GM19324 (cell line): Measurements from ENCODE around the gene GINS2.

Experiments used
- ATAC-seq: cut with Tn5 transposase; IDR thresholded peaks from one replicate; pipeline ENCODE4 v1.9.1; 2021; ENCODE audit warnings: mild to moderate bottlenecking, moderate library complexity; ENCODE audit not compliant: unreplicated experiment, low FRiP score

GINS2 gene

GRCh38 chr16:85657267-85657650, 31.5 kb downstream of the GINS2 start:
- ATAC-seq, result no peak

- ATAC-seq, result no peak
Measured at GRCh38 chr16:85656351-85657266, 32.1 kb downstream of the GINS2 start.

GRCh38 chr16:85655216-85656129, 33.3 kb downstream of the GINS2 start:
- no peak for ATAC-seq

GRCh38 chr16:85654251-85655095, 34.3 kb downstream of the GINS2 start:
- no peak for ATAC-seq

- ATAC-seq, result no peak
Measured at GRCh38 chr16:85653290-85653891, 35.4 kb downstream of the GINS2 start.

GRCh38 chr16:85652431-85653221, 36.1 kb downstream of the GINS2 start:
- no peak for ATAC-seq

- no peak for ATAC-seq
Measured at GRCh38 chr16:85651629-85652430, 36.9 kb downstream of the GINS2 start.

- no peak for ATAC-seq
Measured at GRCh38 chr16:85650844-85651628, 37.7 kb downstream of the GINS2 start.

- ATAC-seq, result no peak
Measured at GRCh38 chr16:85650135-85650843, 38.5 kb downstream of the GINS2 start.

GRCh38 chr16:85649411-85650134, 39.2 kb downstream of the GINS2 start:
- no peak for ATAC-seq

GRCh38 chr16:85648805-85649204, 39.9 kb downstream of the GINS2 start:
- ATAC-seq, result no peak

GRCh38 chr16:85648070-85648714, 40.6 kb downstream of the GINS2 start:
- ATAC-seq, result no peak

- ATAC-seq, result no peak
Measured at GRCh38 chr16:85646976-85647375, 41.8 kb downstream of the GINS2 start.

- no peak for ATAC-seq
Measured at GRCh38 chr16:85646358-85646907, 42.3 kb downstream of the GINS2 start.

- ATAC-seq, result no peak
Measured at GRCh38 chr16:85645021-85645589, 43.6 kb downstream of the GINS2 start.
